GM21723 (cell line): ENCODE data around the gene ZNF275.

Experiments
- ATAC-seq: cut with Tn5 transposase; IDR thresholded peaks from one replicate; pipeline ENCODE4 v1.9.1; 2021; ENCODE audit warnings: mild to moderate bottlenecking, moderate library complexity; ENCODE audit not compliant: unreplicated experiment

ZNF275 gene

DNA sequence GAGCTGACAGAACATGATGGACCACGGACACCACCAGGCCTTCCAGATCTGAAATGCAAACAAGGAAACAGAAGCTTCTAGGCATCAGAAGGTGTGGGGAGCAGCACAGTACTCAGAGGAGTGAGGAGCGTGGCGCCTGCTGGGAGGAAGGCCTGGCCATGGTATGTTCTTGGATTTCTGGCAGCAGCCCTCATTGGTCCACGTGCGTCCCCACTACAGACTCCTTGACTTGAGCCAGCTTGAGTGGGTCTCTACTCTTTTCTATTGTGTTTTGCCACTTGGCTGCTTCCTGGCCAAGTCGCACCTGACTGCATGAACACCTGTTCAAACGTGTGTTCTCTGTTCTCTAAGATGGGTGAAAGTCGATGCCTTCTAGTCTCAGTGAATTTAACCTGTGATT is 18.0 kb downstream of the ZNF275 start:
- no peak for ATAC-seq

- ATAC-seq, result no peak
Observed at GRCh38 chrX:153352858-153353257, 18.9 kb downstream of the ZNF275 start.

GRCh38 chrX:153353416-153353815 is 19.5 kb downstream of the ZNF275 start:
- ATAC-seq, result no peak

DNA sequence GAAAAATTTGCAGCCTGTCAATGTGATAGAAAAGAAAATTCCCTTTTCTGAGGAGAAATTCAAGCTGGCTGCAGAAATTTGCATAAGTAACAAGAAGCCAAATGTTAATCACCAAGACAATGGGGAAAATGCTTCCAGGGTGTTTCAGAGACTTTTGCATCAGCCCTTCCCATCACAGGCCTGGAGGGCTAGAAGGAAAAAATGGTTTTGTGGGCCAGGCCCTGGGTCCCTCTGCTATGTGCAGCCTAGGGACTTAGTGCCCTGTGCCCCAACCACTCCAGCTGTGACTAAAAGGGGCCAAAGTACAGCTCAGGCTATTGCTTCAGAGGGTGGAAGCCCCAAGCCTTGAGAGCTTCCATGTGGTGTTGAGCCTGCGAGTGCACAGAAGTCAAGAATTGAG is 23.9 kb downstream of the ZNF275 start:
- no peak for ATAC-seq

DNA sequence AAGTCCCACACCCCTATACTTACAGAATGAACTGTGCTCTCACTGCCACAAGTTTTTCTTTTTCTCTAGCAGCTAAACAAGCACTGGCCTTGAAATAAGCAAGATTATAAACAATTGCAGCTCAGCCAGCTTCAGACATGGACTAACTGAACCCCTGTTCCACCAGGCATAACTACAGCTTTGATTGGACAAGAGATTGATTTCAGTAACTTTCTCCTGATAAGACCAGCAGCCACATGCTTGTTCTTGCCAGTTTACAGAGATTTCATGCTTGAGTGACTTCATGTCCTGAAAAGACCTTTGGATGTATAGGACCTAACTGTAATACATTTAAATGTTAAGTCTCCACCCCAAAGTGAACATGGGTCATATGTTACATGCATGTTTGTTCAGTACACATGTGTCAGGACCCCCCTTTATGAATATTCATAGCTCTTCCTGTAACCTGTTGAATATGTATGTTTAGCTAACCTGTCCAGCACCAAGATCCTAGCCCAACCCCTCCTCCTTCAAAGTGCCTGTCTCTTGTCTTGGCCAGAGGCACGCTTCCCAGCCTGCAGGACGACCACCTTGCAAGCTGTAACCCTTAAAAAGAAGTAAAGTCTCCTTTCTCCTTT is 27.9 kb downstream of the ZNF275 start:
- ATAC-seq, result no peak

DNA sequence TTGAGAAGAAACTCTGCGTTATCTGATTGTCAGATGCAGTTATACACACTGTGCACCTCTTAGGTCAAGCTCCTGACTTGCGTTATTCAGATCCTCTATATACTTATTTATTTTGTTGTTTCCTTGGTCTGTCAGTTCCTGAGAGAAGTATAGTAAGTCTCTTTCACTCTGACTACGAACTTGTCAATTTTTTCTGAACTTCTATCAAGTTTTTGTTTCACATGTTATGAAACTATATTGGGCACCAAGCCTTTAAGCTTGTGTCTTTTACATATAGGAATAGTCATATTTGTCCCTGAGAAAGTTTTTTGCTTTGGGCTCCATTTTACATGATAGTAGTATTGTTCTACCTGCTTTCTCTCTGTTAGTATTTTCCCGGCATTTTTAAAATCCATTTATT is 31.7 kb downstream of the ZNF275 start:
- peak; percentile 57 for ATAC-seq

DNA sequence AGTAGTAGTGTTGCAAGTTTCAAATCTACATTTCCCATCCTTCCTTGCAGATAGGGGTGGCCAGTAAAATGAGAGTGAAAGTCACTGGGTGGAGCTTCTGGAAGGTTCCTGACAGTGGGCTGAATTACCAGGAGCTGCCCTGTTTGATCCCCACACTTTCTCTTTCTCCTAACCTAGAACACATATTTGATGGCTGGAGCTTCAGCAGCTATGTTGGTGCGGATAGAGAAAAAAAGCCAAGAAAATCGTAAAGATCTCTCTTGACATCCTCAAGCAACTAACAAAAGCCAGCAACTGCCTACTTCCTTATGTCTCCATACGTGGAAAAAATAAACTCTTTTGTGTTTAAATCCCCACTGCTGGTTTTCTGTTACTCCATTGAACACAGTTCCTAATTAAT is 32.2 kb downstream of the ZNF275 start:
- ATAC-seq, result peak; percentile 13

- no peak for ATAC-seq
Observed at GRCh38 chrX:153366878-153367538, 33.1 kb downstream of the ZNF275 start.

- no peak for ATAC-seq
Observed at GRCh38 chrX:153370293-153371055, 36.5 kb downstream of the ZNF275 start.

DNA sequence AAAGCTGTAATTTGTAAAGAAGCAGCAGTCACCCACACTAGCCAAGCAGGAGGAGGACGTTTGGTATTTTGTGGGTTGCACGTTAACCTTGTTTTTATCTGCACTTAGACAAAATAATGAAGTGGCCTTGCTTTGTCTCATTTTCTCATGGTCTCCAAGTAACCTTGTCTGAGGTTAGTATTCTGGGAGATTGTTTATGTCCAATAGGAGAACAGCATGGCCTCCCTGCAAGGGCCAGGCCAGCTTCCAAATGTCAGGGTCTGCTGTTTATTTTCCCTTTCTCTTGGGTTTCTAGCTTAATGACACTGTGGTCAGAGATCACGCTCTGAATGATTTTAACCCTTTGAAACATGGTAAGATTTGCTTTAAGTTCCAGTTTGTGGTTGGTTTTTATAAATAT is 37.3 kb downstream of the ZNF275 start:
- no peak for ATAC-seq

DNA sequence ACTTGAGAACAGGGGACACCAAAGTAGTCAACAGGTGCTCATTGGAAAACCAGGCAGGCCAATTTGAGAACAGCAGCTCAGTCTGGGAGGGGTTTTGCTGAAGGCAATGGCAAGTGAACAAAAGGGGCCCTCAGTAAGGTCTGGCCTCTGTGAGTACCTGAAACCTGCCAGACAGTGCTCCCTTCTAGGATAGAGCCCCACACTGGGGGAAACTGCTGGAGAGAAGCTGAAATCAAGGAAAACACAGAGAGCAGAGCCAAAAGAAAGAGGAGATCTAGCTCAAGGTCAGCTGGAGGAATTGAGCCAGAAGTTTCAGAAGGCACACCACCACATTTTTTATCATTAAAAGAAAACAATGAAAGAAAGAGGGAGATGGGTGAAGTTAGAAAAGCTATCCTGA is 39.0 kb downstream of the ZNF275 start:
- ATAC-seq, result no peak

DNA sequence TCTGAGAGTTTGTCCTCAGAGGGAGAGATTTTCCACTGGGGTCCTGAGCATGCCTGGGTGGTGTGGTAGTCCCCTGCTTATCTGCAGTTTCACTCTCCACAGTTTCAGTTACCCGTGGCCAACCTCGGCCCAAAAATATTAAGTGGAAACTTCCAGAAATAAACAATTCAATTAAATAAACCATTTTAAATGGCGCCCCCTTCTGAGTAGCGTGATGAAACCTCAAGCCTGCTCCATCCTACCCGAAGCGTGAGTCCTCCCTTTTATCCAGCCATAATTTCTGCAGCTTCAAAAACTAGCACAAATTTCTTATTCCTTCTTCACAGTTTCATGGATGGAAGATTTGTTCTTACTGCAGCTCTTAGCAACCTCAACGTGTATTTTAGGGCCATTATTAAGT is 40.5 kb downstream of the ZNF275 start:
- ATAC-seq, result no peak

GRCh38 chrX:153375571-153375970 is 41.6 kb downstream of the ZNF275 start:
- no peak for ATAC-seq

DNA sequence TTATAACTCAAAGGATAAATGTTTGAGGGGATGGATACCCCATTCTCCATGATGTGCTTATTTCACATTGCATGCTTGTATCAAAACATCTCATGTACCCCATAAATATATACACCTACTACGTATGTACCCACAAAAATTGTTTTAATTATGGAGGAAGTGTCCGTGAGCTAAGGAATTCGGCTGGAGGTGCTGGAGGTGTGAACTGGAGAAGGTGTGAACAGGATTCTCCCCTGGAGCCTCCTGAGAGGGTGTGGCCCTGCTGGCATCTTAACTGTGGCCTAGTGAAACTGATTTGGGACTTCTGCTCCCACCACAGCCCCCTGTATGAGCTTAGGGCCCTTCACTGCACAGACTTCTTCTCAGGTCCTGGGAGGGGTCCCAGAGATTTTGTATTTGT is 43.8 kb downstream of the ZNF275 start:
- no peak for ATAC-seq

- ATAC-seq, result no peak
Observed at GRCh38 chrX:153378607-153379006, 44.7 kb downstream of the ZNF275 start.

DNA sequence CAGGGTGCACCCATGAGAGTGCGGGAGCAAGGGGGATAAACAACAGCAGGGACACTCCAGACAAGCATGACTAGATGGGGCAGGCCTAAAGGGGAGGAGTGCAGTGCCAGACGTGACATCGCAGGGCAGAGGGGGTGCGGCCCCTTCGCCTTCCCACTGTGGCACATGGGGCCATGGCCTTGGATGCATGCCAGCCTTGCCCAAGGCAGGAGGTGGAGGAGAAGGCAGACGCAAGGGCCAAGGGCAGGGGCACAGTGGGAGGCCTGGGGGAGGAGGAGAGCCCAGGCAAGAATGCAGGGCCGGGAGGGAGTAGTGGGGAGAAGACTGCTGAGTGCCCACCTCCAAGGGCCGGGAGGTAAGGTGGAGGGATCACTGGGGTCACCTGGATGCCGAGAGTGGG is 45.6 kb downstream of the ZNF275 start:
- no peak for ATAC-seq

- ATAC-seq, result no peak
Observed at GRCh38 chrX:153379971-153380581, 46.1 kb downstream of the ZNF275 start.

DNA sequence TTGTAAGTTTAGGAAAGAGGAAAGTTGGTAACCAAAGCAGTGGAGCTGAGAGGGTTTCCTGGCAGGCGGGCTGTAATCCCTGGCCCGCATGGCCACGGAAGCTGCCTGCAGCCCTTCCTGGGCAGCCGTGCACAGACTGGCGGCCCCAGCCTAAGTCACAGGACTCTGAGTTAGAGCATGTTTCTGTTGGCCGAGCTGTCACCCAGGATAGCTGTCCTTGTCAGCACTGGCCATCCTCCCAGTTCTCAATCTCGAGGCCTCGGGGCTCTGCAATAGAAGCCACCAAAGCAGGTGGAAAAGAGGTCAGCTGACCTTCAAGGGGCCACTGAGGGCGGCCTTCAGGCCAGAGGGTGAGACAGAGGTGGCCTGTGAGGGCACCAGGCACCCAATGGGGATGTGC is 46.7 kb downstream of the ZNF275 start:
- no peak for ATAC-seq

GRCh38 chrX:153381684-153382532 is 48.0 kb downstream of the ZNF275 start:
- ATAC-seq, result no peak

DNA sequence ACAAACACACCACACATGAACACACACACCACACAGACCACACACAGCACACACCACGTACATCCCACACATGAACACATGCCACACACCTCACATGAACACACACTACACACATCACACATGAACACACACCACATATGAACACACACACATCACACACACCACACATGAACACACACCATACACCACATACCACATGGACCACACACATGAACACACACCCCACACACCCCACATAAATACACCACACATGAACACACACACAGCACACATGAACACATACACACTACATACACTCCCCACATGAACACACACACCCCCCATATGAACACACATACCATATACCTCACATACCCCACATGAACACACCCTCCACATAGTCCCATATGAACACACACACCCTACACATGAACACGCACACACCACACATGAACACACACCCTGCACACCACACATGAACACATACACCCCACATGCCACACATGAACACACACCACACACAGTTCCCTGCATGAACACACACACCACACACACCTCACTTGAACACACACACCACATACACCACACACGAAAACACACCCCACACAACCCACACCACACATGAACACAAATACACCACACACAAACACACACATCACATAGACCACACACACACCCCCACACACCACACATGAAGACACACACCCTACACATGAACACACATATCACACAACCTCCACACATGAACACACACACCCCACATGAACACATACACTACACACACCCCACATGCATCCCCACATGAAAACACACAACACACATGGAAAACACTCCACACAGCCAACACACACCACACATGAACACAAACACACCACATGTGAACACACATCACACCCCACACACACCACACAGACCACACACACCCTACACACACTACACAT is 48.9 kb downstream of the ZNF275 start:
- ATAC-seq, result no peak
